ENCODE measurements around the gene TPPP2.

- TF ChIP-seq CTCF (IDR thresholded peaks at IDR 0.05) (no peak), POLR2A (IDR thresholded peaks at IDR 0.05) (no peak)
Measured at GRCh38 chr14:20980906-20981305, 49.1 kb upstream of the TPPP2 start.

All from adrenal gland (tissue), 5 donors.